BLaER1 treated with 17β-estradiol and CSF1 and Interleukin-3, amounts not matched to agents 10 nM and 100 nM (cell line): Measurements from ENCODE around the gene ANKRD13B.

Source experiments
- H3K27ac ChIP-seq, 11 experiments: shearing (Covaris generic); formaldehyde crosslinking; 2 replicates each; pipeline ENCODE4 v1.8.1; 2022
- H3K27me3 ChIP-seq, 11 experiments: shearing (Covaris generic); formaldehyde crosslinking; 2 replicates each; pipeline ENCODE4 v1.8.1; 2022
- H3K36me3 ChIP-seq, 11 experiments: shearing (Covaris generic); formaldehyde crosslinking; 2 replicates each; pipeline ENCODE4 v1.8.1; 2022
- H3K4me1 ChIP-seq, 10 experiments: shearing (Covaris generic); formaldehyde crosslinking; 2 replicates each; pipeline ENCODE4 v1.8.1; 2022
- H3K4me2 ChIP-seq, 11 experiments: shearing (Covaris generic); formaldehyde crosslinking; 2 replicates each; pipeline ENCODE4 v1.8.1; 2022
- H3K4me3 ChIP-seq, 10 experiments: shearing (Covaris generic); formaldehyde crosslinking; 2 replicates each; pipeline ENCODE4 v1.8.1; 2022
- H3K9ac ChIP-seq, 11 experiments: shearing (Covaris generic); formaldehyde crosslinking; 2 replicates each; pipeline ENCODE4 v1.8.1; 2022
- H3K9me3 ChIP-seq, 11 experiments: shearing (Covaris generic); formaldehyde crosslinking; replicated peaks in 1 of 11; 2 replicates each; pipeline ENCODE4 v1.8.1; 2022
- H4K20me1 ChIP-seq, 11 experiments: shearing (Covaris generic); formaldehyde crosslinking; 2 replicates each; pipeline ENCODE4 v1.8.1; 2022
- Cebpa-rat ChIP-seq, 11 experiments: shearing (Covaris generic); IDR thresholded peaks; 2 replicates each; pipeline ENCODE4 v1.8.1; 2022

ANKRD13B gene

DNA sequence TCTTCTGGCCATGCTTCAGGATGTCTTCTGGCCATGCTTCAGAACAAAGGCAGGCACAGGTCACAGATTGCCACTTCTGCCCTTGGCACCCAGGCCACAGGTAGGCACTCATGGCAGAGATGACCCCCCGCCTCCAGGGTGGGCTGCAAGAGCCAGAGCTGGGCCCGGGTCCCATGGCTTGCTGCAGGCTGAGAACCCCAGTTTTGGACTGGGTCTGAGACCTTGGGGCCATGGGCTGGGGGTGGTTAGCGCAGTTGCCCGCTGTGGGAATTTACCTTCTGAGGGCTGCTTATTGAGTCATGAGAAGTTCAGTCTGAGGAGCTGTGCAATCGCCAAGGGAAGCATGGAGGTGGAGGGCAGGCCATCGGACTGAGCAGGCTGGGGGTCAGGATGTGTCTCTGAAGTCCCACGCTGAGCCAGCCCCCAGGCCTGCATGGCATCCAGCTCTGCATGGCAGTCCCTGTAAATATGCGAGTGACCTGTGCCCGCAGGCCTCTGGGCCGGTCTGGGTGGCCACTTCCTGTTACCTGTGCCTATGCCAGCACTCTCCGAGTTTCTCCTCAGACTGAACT is 1.7 kb downstream of the ANKRD13B start:
- H3K4me2 ChIP-seq: peak overlapping the region; percentile 91 to 100 (median 99)
- TF ChIP-seq Cebpa-rat (IDR thresholded peaks at IDR 0.05): no peak
- H3K27me3 ChIP-seq: no peaks in the 10 kb centered on the region
- H3K36me3 ChIP-seq: no peaks in the 10 kb centered on the region
- H3K9me3 ChIP-seq: no peaks in the 10 kb centered on the region
- H3K4me3 ChIP-seq: peak overlapping the region in 8 of 10 experiments; percentile 81 to 95 (median 91); a peak in 15 of 20 replicates
- H4K20me1 ChIP-seq: peaks cover 0 to 64% (median 53%) of the 10 kb centered on the region in 11 experiments; a peak in 19 of 22 replicates
- peak overlapping the region in 7 of 11 experiments; percentile 75 to 93 (median 87); a peak in 15 of 22 replicates for H3K9ac ChIP-seq
- peaks cover 69 to 87% (median 79%) of the 10 kb centered on the region in 10 experiments for H3K4me1 ChIP-seq
- H3K27ac ChIP-seq: peak overlapping the region in 5 of 11 experiments; percentile 79 to 88 (median 83); a peak in 8 of 22 replicates

DNA sequence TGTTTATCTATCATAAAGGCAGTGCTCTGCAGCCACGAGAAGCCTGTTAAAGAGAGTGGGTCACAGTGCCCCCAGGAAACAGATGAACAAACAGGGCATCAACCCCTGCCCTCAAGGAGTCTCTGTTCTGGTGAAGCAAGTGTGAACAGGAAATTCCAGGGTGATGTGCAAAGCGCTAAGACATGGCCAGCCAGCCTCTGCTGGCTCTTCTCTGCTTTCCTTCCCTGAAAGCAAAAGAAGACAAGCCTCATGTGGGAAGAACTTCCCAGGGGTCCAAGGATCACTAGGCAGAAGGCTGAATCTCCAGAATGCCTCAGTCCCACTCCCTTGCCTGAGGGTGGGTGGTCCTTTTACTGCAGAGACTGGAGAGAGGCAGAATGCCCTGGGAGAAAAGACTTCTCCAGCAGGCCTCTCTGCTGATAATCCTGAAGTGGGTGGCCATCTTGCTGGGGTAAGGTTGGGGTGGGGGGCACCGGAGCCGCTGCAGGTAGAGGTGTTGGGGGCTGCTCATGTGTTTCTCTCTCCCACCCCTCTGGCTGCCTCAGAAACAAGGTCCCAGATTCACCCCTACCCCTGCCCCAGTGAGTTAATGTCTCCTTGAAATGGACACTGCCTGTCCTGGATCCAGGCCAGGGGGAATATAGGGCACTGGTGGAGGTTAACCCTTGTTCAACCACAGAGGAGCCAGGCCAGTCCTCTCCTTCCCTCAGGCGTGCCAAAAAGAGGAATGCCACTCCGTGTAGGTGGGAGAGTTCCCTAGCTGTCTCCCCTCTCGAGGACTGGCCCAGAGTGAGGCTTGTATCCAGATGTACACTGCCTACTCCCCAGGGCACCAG is 2.4 kb downstream of the ANKRD13B start:
- Histone ChIP-seq H3K9ac (peak overlapping the region in 4 of 11 experiments; percentile 29 to 93 (median 90); a peak in 4 of 22 replicates), H3K27ac (no peak overlapping the region), H3K36me3 (no peaks in the 10 kb centered on the region), H3K9me3 (no peaks in the 10 kb centered on the region), H3K4me2 (peak overlapping the region; percentile 24 to 100 (median 99); a peak in 21 of 22 replicates), H3K4me1 (peaks cover 64 to 83% (median 75%) of the 10 kb centered on the region in 10 experiments), H3K27me3 (no peaks in the 10 kb centered on the region), H4K20me1 (peaks cover 0 to 71% (median 54%) of the 10 kb centered on the region in 11 experiments; a peak in 19 of 22 replicates), H3K4me3 (peak overlapping the region in 2 of 10 experiments; percentile 93 to 95; a peak in 2 of 20 replicates)
- no peak for TF ChIP-seq Cebpa-rat (IDR thresholded peaks at IDR 0.05)

DNA sequence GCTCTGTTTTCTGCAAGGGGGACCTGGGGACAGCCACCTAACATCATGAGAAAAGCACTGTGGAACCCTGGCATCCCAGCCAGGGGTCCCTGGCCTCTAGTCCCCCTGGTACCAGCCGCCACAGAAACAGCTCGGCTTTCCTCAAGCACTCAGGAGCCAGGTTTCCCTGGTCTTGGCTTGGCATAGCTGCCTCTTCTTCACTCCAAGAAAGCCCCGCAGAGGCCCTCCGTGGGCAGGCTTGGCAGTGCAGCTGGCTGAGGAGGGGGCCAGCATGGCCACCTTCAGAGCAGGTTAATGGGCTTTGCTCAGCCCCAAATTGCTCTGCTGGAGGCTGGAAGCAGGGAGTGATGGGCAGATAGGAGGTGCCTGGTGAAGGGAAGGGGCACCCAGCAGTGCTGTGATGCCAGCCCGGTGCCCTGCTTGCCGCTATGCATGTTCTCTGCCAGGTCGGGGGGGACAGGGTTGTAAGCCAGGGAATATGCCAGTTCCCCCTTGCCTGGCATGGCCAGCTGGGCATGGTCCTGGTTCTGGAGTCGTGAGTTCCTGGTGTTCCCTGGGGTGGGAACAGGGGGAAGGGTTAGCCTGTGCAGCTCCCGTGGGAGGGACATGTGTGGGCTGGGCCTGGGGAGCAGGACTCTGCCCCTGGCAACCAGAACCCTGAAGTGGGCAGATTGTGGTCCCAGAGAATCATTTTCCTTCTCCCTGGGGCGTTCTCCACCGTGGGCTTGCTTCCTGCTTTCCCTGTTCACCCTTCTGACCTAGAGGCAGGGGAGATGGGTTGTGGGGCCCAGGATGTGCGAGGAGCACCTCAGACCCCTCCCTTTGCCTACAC is 3.2 kb downstream of the ANKRD13B start:
- H3K9ac ChIP-seq: peak overlapping the region in 6 of 11 experiments; percentile 8 to 88 (median 17); a peak in 7 of 22 replicates

DNA sequence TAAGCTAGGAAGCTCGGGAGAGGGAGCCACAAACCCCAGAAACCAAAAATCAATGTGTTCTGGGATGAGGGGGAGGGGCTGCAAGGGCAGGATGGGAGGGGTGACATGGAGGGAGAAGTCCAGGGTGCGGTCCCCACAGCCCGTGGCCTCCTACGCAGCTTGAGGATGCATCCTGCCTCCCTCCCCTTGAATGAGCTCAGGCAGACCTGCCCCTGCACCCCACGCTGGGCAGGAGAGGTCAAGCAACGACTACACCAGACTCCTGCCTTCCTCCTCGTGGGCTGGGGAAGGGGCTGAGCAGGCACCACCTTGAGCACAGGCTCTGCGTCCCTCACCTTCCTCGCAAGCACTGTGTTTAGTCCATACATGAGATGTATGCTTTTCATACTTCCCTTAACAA is 3.9 kb downstream of the ANKRD13B start:
- peak overlapping the region; percentile 24 to 100 (median 99); a peak in 21 of 22 replicates for H3K4me2 ChIP-seq

More for the DNA sequence above, 3.2 kb downstream of the ANKRD13B start:
- peaks cover 0 to 80% (median 62%) of the 10 kb centered on the region in 11 experiments; a peak in 19 of 22 replicates for H4K20me1 ChIP-seq
- no peaks in the 10 kb centered on the region for H3K36me3 ChIP-seq
- H3K4me3 ChIP-seq: no peak overlapping the region
- no peak overlapping the region for H3K27ac ChIP-seq
- no peaks in the 10 kb centered on the region for H3K27me3 ChIP-seq
- H3K9me3 ChIP-seq: no peaks in the 10 kb centered on the region
- H3K4me1 ChIP-seq: peaks cover 62 to 83% (median 75%) of the 10 kb centered on the region in 10 experiments
- peak overlapping the region; percentile 24 to 100 (median 99); a peak in 21 of 22 replicates for H3K4me2 ChIP-seq
- no peak for TF ChIP-seq Cebpa-rat (IDR thresholded peaks at IDR 0.05)

DNA sequence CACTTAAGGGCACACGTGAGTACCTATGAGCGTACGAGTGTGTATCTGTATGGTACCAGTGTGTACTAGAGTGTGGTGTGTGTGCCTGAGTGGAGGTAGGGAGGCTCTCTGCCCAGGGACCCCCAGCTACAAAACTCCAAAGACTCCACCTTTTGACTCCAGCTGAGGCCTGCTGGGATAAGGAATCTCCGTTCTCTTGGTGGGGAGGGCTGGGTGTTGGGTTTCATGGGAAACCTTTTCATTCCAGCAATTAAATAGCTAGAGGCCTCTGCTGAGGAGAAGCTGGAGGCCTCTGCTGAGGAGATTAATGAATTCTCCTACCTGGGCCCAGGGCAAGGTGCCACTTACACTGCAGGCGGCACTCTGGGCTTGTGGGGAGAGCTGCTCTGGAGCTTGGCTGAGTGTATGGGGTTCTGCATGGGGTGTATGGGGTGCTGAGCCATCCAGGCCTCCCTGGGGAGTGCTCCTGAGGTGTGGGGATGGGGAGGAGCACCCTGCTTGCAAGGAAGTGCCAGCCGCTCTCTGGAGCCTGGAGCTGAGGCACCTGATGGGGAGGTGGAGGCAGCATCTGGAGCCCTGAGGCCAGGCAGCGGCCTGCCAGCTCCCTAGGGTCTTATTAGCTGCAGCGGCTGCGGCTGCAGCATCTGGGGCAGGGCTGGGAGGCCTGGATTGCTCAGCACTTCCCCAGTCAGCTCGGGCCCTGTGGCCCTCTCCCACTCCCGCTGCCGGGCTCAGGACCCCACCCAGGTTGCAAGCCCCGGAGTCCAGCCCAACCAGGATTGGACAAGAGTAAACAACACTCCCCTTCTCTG is 4.6 kb downstream of the ANKRD13B start:
- Histone ChIP-seq H3K4me2 (peak overlapping the region; percentile 39 to 100 (median 98)), H3K9ac (peak overlapping the region in 10 of 11 experiments; percentile 10 to 52 (median 33); a peak in 10 of 22 replicates), H3K27me3 (no peaks in the 10 kb centered on the region), H4K20me1 (peaks cover 0 to 86% (median 63%) of the 10 kb centered on the region in 11 experiments; a peak in 19 of 22 replicates), H3K4me3 (no peak overlapping the region), H3K9me3 (no peaks in the 10 kb centered on the region), H3K36me3 (no peaks in the 10 kb centered on the region), H3K4me1 (peaks cover 48 to 74% (median 65%) of the 10 kb centered on the region in 10 experiments), H3K27ac (peak overlapping the region in 2 of 11 experiments; percentile 22 to 31; a peak in 2 of 22 replicates)
- TF ChIP-seq Cebpa-rat (IDR thresholded peaks at IDR 0.05): no peak

More for the DNA sequence above, 3.9 kb downstream of the ANKRD13B start:
- TF ChIP-seq Cebpa-rat (IDR thresholded peaks at IDR 0.05): no peak
- H3K9me3 ChIP-seq: no peaks in the 10 kb centered on the region
- no peaks in the 10 kb centered on the region for H3K27me3 ChIP-seq
- peaks cover 56 to 82% (median 73%) of the 10 kb centered on the region in 10 experiments for H3K4me1 ChIP-seq
- no peaks in the 10 kb centered on the region for H3K36me3 ChIP-seq
- no peak overlapping the region for H3K4me3 ChIP-seq
- H3K9ac ChIP-seq: peak overlapping the region in 4 of 11 experiments; percentile 8 to 32 (median 14); a peak in 3 of 22 replicates
- no peak overlapping the region for H3K27ac ChIP-seq
- peaks cover 0 to 83% (median 63%) of the 10 kb centered on the region in 11 experiments; a peak in 19 of 22 replicates for H4K20me1 ChIP-seq

DNA sequence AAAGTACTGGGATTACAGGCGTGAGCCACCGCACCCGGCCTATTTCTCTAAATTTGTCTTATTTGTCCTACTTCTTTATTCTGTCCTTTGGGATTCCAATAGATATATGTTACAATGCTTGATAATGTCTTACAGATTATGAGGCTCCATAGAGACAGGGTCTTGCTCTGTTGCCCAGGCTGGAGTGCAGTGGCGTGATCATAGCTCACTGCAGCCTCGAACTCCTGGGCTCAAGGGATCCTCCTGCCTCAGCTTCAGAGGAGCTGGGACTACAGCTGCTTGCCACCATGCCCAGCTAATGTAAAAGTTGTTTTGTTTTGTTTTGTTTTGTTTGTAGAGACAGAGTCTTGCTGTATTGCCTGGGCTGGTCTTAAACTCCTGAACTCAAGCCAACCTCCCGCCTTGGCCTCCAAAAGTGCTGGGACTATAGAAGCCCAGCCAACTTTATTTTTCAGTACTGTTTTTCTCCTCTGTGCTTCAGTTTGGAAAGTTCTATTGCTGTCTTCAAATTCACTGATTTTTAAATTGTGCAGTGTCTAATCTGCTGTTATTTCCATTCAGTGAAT is 10.3 kb downstream of the ANKRD13B start:
- no peak overlapping the region for H3K4me3 ChIP-seq
- no peak overlapping the region for H3K4me2 ChIP-seq
- no peaks in the 10 kb centered on the region for H3K9me3 ChIP-seq
- H3K4me1 ChIP-seq: peaks cover 9 to 42% (median 31%) of the 10 kb centered on the region in 10 experiments; a peak in 19 of 20 replicates
- no peaks in the 10 kb centered on the region for H3K27me3 ChIP-seq
- H3K27ac ChIP-seq: no peak overlapping the region
- H3K36me3 ChIP-seq: peaks cover 0 to 11% (median 5%) of the 10 kb centered on the region in 11 experiments; a peak in 6 of 22 replicates
- peaks cover 0 to 80% (median 33%) of the 10 kb centered on the region in 11 experiments; a peak in 16 of 22 replicates for H4K20me1 ChIP-seq
- no peak overlapping the region for H3K9ac ChIP-seq
- no peak for TF ChIP-seq Cebpa-rat (IDR thresholded peaks at IDR 0.05)

DNA sequence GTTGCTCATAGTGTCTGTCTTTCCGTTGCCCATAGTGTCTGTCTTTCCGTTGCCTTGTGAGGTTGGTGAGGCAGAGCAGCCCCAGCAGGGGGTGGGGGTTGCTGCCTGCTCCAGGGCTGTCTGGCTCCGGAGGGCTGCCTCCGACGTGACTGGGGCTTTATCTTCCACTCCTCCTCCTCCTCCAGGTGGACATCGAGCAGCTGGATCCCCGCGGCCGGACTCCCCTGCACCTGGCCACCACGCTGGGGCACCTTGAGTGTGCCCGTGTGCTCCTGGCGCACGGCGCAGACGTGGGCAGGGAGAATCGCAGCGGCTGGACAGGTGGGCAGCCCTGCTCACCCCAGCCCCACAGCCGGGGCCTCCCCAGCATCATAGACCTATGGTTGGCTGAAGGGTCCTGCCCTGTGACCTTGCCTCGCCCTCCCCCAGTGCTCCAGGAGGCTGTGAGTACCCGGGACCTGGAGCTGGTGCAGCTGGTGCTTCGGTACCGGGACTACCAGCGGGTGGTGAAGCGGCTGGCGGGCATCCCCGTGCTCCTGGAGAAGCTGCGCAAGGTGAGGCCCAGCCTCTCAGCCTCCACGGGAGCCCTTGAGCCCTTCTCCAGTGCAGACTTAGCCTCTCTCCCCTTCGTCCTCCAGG is 14.7 kb downstream of the ANKRD13B start:
- no peak for TF ChIP-seq Cebpa-rat (IDR thresholded peaks at IDR 0.05)
- no peak overlapping the region for H3K4me3 ChIP-seq
- no peaks in the 10 kb centered on the region for H3K27me3 ChIP-seq
- peak overlapping the region in 5 of 11 experiments; percentile 13 to 55 (median 20); a peak in 10 of 22 replicates for H3K27ac ChIP-seq
- peaks cover 0 to under 1% (median 0%) of the 10 kb centered on the region in 11 experiments; a peak in 1 of 22 replicates for H3K9me3 ChIP-seq
- peaks cover 0 to 76% (median 18%) of the 10 kb centered on the region in 11 experiments; a peak in 12 of 22 replicates for H4K20me1 ChIP-seq
- H3K4me2 ChIP-seq: peak overlapping the region in 8 of 11 experiments; percentile 19 to 54 (median 35); a peak in 15 of 22 replicates
- H3K36me3 ChIP-seq: peaks cover 0 to 46% (median 28%) of the 10 kb centered on the region in 11 experiments; a peak in 17 of 22 replicates
- H3K9ac ChIP-seq: peak overlapping the region in 3 of 11 experiments; percentile 8 to 47 (median 34); a peak in 5 of 22 replicates
- peaks cover 0 to 36% (median 18%) of the 10 kb centered on the region in 10 experiments; a peak in 16 of 20 replicates for H3K4me1 ChIP-seq
